Measurements from ENCODE around the gene ZCWPW2.
A peak's percentile ranks its signal among the peaks of the same experiment; 100 is the strongest.

Gene ZCWPW2

GRCh38 chr3:28343144-28343543 lies 5.4 kb upstream of the ZCWPW2 start:
- Histone ChIP-seq H3K14ac (ENCODE audit: low read length in 2 of 2) (no peak overlapping the region), H3K9me3 (ENCODE audit: control insufficient read depth, low read length) (no peaks in the 10 kb centered on the region), H3K9ac (ENCODE audit: low read length) (peak overlapping the region; percentile 82), H3K36me3 (ENCODE audit: control insufficient read depth in 1 of 2, insufficient read depth in 2 of 2, low read depth in 1 of 2, low read length in 2 of 2) (peaks cover 3 to 22% of the 10 kb centered on the region in 2 experiments), H2AFZ (ENCODE audit: low read depth, low read length) (no peak overlapping the region), H2BK15ac (ENCODE audit: low read depth, poor library complexity, severe bottlenecking) (no peak overlapping the region), H4K8ac (ENCODE audit: low read length) (no peak overlapping the region), H3K27ac (ENCODE audit: low read length, poor library complexity, severe bottlenecking) (no peak overlapping the region), H3K18ac (ENCODE audit: low read depth in 1 of 2, low read length in 2 of 2) (no peak overlapping the region), H2BK120ac (ENCODE audit: low read depth, low read length) (no peak overlapping the region), H3K4me3 (ENCODE audit: insufficient read depth in 1 of 2, low read depth in 1 of 2, low read length in 2 of 2) (peak overlapping the region in 1 of 2 experiments; percentile 61), H3K79me1 (replicated peaks; ENCODE audit: low read length, poor library complexity, severe bottlenecking) (peaks cover 5% of the 10 kb centered on the region), H4K91ac (ENCODE audit: low read length) (no peak overlapping the region), H2BK12ac (ENCODE audit: low read length in 2 of 2) (no peak overlapping the region), H3K4me2 (ENCODE audit: low read length, poor library complexity, severe bottlenecking) (no peak overlapping the region), H3K27me3 (ENCODE audit: control insufficient read depth in 1 of 2, insufficient read depth in 1 of 2, low read length in 2 of 2) (no peaks in the 10 kb centered on the region), H3K23ac (ENCODE audit: low read length in 2 of 2) (no peak overlapping the region), H2AK5ac (ENCODE audit: low read length, severe bottlenecking) (no peak overlapping the region), H3K4me1 (ENCODE audit: control insufficient read depth, insufficient read depth, low read depth, low read length) (no peaks in the 10 kb centered on the region), H2BK5ac (ENCODE audit: low read depth, low read length, poor library complexity, severe bottlenecking) (no peak overlapping the region), H3K4ac (ENCODE audit: low read depth in 1 of 2, low read length in 2 of 2) (no peak overlapping the region)
- DNase-seq = no peak

- H2AFZ ChIP-seq (ENCODE audit: low read depth, low read length) = no peak overlapping the region
Observed at GRCh38 chr3:28345690-28346089, 2.8 kb upstream of the ZCWPW2 start.

GRCh38 chr3:28347374-28348264 lies 902 bp upstream of the ZCWPW2 start:
- Histone ChIP-seq H2AFZ (ENCODE audit: low read depth, low read length) (no peak overlapping the region), H3K14ac (ENCODE audit: low read length in 2 of 2) (no peak overlapping the region), H2BK5ac (ENCODE audit: low read depth, low read length, poor library complexity, severe bottlenecking) (no peak overlapping the region), H2BK120ac (ENCODE audit: low read depth, low read length) (no peak overlapping the region), H3K9me3 (ENCODE audit: control insufficient read depth, low read length) (no peaks in the 10 kb centered on the region), H2BK15ac (ENCODE audit: low read depth, poor library complexity, severe bottlenecking) (no peak overlapping the region), H3K18ac (ENCODE audit: low read depth in 1 of 2, low read length in 2 of 2) (no peak overlapping the region), H3K23ac (ENCODE audit: low read length in 2 of 2) (no peak overlapping the region), H4K8ac (ENCODE audit: low read length) (no peak overlapping the region), H3K4me3 (ENCODE audit: insufficient read depth in 1 of 2, low read depth in 1 of 2, low read length in 2 of 2) (peak overlapping the region; percentile 83 to 85), H3K36me3 (ENCODE audit: control insufficient read depth in 1 of 2, insufficient read depth in 2 of 2, low read depth in 1 of 2, low read length in 2 of 2) (peaks cover 0 to 10% of the 10 kb centered on the region in 2 experiments), H3K4ac (ENCODE audit: low read depth in 1 of 2, low read length in 2 of 2) (no peak overlapping the region), H3K4me1 (ENCODE audit: control insufficient read depth, insufficient read depth, low read depth, low read length) (no peaks in the 10 kb centered on the region), H3K27me3 (ENCODE audit: control insufficient read depth in 1 of 2, insufficient read depth in 1 of 2, low read length in 2 of 2) (no peaks in the 10 kb centered on the region), H3K4me2 (ENCODE audit: low read length, poor library complexity, severe bottlenecking) (peak overlapping the region; percentile 79), H2AK5ac (ENCODE audit: low read length, severe bottlenecking) (no peak overlapping the region), H2BK12ac (ENCODE audit: low read length in 2 of 2) (no peak overlapping the region), H4K91ac (ENCODE audit: low read length) (no peak overlapping the region), H3K9ac (ENCODE audit: low read length) (peak overlapping the region; percentile 100), H3K79me1 (replicated peaks; ENCODE audit: low read length, poor library complexity, severe bottlenecking) (peaks cover 7% of the 10 kb centered on the region), H3K27ac (ENCODE audit: low read length, poor library complexity, severe bottlenecking) (no peak overlapping the region)
- peak; percentile 38 for DNase-seq
- 10% methylated on average over 12 of the region's 16 CpGs for WGBS

More at GRCh38 chr3:28345690-28346089, 2.8 kb upstream of the ZCWPW2 start:
- H3K4me3 ChIP-seq (ENCODE audit: insufficient read depth in 1 of 2, low read depth in 1 of 2, low read length in 2 of 2) = peak overlapping the region in 1 of 2 experiments; percentile 83
- DNase-seq = no peak
- H3K23ac ChIP-seq (ENCODE audit: low read length in 2 of 2) = no peak overlapping the region
- peaks cover 9% of the 10 kb centered on the region for H3K79me1 ChIP-seq (replicated peaks; ENCODE audit: low read length, poor library complexity, severe bottlenecking)
- H3K14ac ChIP-seq (ENCODE audit: low read length in 2 of 2) = no peak overlapping the region
- H2BK5ac ChIP-seq (ENCODE audit: low read depth, low read length, poor library complexity, severe bottlenecking) = no peak overlapping the region
- no peaks in the 10 kb centered on the region for H3K9me3 ChIP-seq (ENCODE audit: control insufficient read depth, low read length)
- no peak overlapping the region for H3K4me2 ChIP-seq (ENCODE audit: low read length, poor library complexity, severe bottlenecking)
- H3K27ac ChIP-seq (ENCODE audit: low read length, poor library complexity, severe bottlenecking) = no peak overlapping the region
- H3K4me1 ChIP-seq (ENCODE audit: control insufficient read depth, insufficient read depth, low read depth, low read length) = no peaks in the 10 kb centered on the region
- no peak overlapping the region for H3K18ac ChIP-seq (ENCODE audit: low read depth in 1 of 2, low read length in 2 of 2)
- no peak overlapping the region for H3K9ac ChIP-seq (ENCODE audit: low read length)
- H2BK12ac ChIP-seq (ENCODE audit: low read length in 2 of 2) = no peak overlapping the region
- H2BK15ac ChIP-seq (ENCODE audit: low read depth, poor library complexity, severe bottlenecking) = no peak overlapping the region
- no peak overlapping the region for H4K91ac ChIP-seq (ENCODE audit: low read length)
- H2BK120ac ChIP-seq (ENCODE audit: low read depth, low read length) = no peak overlapping the region
- no peak overlapping the region for H3K4ac ChIP-seq (ENCODE audit: low read depth in 1 of 2, low read length in 2 of 2)
- no peaks in the 10 kb centered on the region for H3K27me3 ChIP-seq (ENCODE audit: control insufficient read depth in 1 of 2, insufficient read depth in 1 of 2, low read length in 2 of 2)
- WGBS = no CpG with 5 or more reads among the region's 1 CpG
- H3K36me3 ChIP-seq (ENCODE audit: control insufficient read depth in 1 of 2, insufficient read depth in 2 of 2, low read depth in 1 of 2, low read length in 2 of 2) = no peaks in the 10 kb centered on the region
- no peak overlapping the region for H4K8ac ChIP-seq (ENCODE audit: low read length)
- H2AK5ac ChIP-seq (ENCODE audit: low read length, severe bottlenecking) = no peak overlapping the region

GRCh38 chr3:28348265-28348628 lies 274 bp upstream of the ZCWPW2 start:
- Histone ChIP-seq H2AFZ (ENCODE audit: low read depth, low read length) (peak overlapping the region; percentile 78), H4K8ac (ENCODE audit: low read length) (peak overlapping the region; percentile 99), H2BK5ac (ENCODE audit: low read depth, low read length, poor library complexity, severe bottlenecking) (no peak overlapping the region), H3K79me1 (replicated peaks; ENCODE audit: low read length, poor library complexity, severe bottlenecking) (peaks cover 5% of the 10 kb centered on the region), H3K27ac (ENCODE audit: low read length, poor library complexity, severe bottlenecking) (peak overlapping the region; percentile 96), H3K23ac (ENCODE audit: low read length in 2 of 2) (no peak overlapping the region), H3K36me3 (ENCODE audit: control insufficient read depth in 1 of 2, insufficient read depth in 2 of 2, low read depth in 1 of 2, low read length in 2 of 2) (peaks cover 0 to 16% of the 10 kb centered on the region in 2 experiments), H4K91ac (ENCODE audit: low read length) (peak overlapping the region; percentile 100), H2BK12ac (ENCODE audit: low read length in 2 of 2) (no peak overlapping the region), H3K4me2 (ENCODE audit: low read length, poor library complexity, severe bottlenecking) (peak overlapping the region; percentile 79), H3K14ac (ENCODE audit: low read length in 2 of 2) (no peak overlapping the region), H2BK15ac (ENCODE audit: low read depth, poor library complexity, severe bottlenecking) (no peak overlapping the region), H3K4ac (ENCODE audit: low read depth in 1 of 2, low read length in 2 of 2) (peak overlapping the region in 1 of 2 experiments; percentile 71), H3K4me1 (ENCODE audit: control insufficient read depth, insufficient read depth, low read depth, low read length) (no peaks in the 10 kb centered on the region), H2AK5ac (ENCODE audit: low read length, severe bottlenecking) (no peak overlapping the region), H3K18ac (ENCODE audit: low read depth in 1 of 2, low read length in 2 of 2) (peak overlapping the region; percentile 89 to 98), H3K27me3 (ENCODE audit: control insufficient read depth in 1 of 2, insufficient read depth in 1 of 2, low read length in 2 of 2) (no peaks in the 10 kb centered on the region), H3K4me3 (ENCODE audit: insufficient read depth in 1 of 2, low read depth in 1 of 2, low read length in 2 of 2) (peak overlapping the region; percentile 83 to 85), H2BK120ac (ENCODE audit: low read depth, low read length) (peak overlapping the region; percentile 79), H3K9ac (ENCODE audit: low read length) (peak overlapping the region; percentile 100), H3K9me3 (ENCODE audit: control insufficient read depth, low read length) (no peaks in the 10 kb centered on the region)
- WGBS = 1% methylated on average over 16 of the region's 16 CpGs
- DNase-seq = no peak

All from mesenchymal stem cell (in vitro differentiated cells and primary cell).